BJ (cell line): ENCODE data around the gene DAB1. TPM values are rescaled to one million over a fixed set of nuclear protein-coding genes. Genes with fewer than 3 reads are reported as not detected.
"Not testable (repeated sequence)": the region's sequence is repeated elsewhere in the genome, so short reads cannot be mapped to it uniquely, and the experiment has no call there.

Source experiments
- CTCF ChIA-PET: fragments of 350-600 bp; formaldehyde crosslinking; extraction: SDS; loops from one replicate; lab custom pipeline; 2021; ENCODE audit warnings: antibody characterized with exemption, inconsistent platforms; lab: Yijun Ruan, JAX
- POLR2A ChIA-PET: fragments of 300-600 bp; sonication (Branson Sonifier 250); formaldehyde crosslinking; extraction: SDS; loops from one replicate; lab custom pipeline; 2021; ENCODE audit warnings: antibody characterized with exemption; lab: Charles Lee
- DNase-seq: peaks from one replicate; pipeline ENCODE4 v3.0.0-alpha.2; 2011; ENCODE audit warnings: low read depth
- H3K27me3 ChIP-seq: 2 replicates; pipeline ENCODE4 v1.6.0; 2011; ENCODE audit warnings: low read length; ENCODE audit not compliant: control insufficient read depth, insufficient read depth
- H3K36me3 ChIP-seq: 2 replicates; pipeline ENCODE4 v1.5.1; 2011; ENCODE audit warnings: low read length; ENCODE audit not compliant: control insufficient read depth, insufficient read depth
- H3K4me3 ChIP-seq: 2 replicates; pipeline ENCODE4 v1.5.1; 2011; ENCODE audit warnings: low read depth, mild to moderate bottlenecking, control low read depth, low read length
- polyA plus RNA-seq: library from polyadenylated mRNA; depleted of rRNA; stranded (reverse); fragments of >200 nt; gene quantifications from 2 replicates; pipeline ENCODE4 v1.2.3, GENCODE V29; 2011
- TF ChIP-seq, protein P1 (sequence below): IDR thresholded peaks from 2 replicates; pipeline ENCODE4 v1.5.1; 2011; ENCODE audit warnings: low read depth, mild to moderate bottlenecking, control low read depth, inconsistent platforms, low read length, moderate library complexity; ENCODE audit not compliant: insufficient read depth

DAB1 gene
- polyA plus RNA-seq, 1 experiment: 0.91 TPM

DNA sequence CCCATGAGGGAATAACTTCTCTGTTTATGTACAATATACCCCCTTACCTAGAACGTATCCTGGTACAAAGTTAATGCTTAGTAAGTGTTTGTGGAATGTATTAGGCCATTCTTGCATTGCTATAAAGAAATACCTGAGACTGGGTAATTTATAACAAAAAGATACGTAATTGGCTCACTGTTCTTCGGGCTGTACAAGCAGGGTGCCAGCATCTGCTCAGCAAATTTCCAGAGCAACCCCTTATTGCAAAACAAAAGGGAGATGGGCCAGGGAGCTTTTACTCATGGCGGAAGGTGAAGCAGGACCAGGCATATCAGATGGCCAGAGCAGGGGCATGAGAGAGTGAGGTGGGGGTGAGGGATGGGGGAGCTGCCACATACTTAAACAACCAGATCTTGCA is 334.6 kb downstream of the DAB1 start:
- POLR2A ChIA-PET: no interaction called here
- CTCF ChIA-PET: interaction anchor here (0.6 kb wide), 1 partner anchor 248 kb away, joined by 4 read pairs; no protein-coding TSS in a partner anchor
- no peaks in the 10 kb centered on the region for H3K36me3 ChIP-seq
- DNase-seq: no peak
- no peaks in the 10 kb centered on the region; the same call in 1 of the 2 replicates for H3K27me3 ChIP-seq
- TF ChIP-seq, protein P1, sequence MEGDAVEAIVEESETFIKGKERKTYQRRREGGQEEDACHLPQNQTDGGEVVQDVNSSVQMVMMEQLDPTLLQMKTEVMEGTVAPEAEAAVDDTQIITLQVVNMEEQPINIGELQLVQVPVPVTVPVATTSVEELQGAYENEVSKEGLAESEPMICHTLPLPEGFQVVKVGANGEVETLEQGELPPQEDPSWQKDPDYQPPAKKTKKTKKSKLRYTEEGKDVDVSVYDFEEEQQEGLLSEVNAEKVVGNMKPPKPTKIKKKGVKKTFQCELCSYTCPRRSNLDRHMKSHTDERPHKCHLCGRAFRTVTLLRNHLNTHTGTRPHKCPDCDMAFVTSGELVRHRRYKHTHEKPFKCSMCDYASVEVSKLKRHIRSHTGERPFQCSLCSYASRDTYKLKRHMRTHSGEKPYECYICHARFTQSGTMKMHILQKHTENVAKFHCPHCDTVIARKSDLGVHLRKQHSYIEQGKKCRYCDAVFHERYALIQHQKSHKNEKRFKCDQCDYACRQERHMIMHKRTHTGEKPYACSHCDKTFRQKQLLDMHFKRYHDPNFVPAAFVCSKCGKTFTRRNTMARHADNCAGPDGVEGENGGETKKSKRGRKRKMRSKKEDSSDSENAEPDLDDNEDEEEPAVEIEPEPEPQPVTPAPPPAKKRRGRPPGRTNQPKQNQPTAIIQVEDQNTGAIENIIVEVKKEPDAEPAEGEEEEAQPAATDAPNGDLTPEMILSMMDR: no peak
- no peak overlapping the region for H3K4me3 ChIP-seq

DNA sequence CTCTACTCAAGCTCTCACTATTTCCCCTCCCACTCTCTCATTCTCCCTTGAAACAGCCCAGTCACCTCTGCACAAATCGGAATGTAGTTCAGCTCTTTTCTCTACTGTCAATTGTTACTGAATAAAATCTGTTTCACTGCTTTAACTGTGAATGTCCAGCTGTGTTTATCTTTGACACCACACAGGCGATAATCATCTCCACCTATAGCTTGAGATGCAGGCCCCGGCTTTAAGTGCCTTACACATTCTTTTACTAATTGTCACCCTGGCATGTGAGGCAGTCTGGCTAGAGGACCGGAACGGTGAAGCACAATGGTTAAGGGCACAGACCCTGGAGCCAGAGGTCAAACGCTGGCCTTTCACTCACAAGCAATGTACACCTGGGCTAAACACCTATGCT is 335.2 kb downstream of the DAB1 start:
- no peak for DNase-seq
- H3K27me3 ChIP-seq: no peaks in the 10 kb centered on the region; the same call in 1 of the 2 replicates
- no peak overlapping the region for H3K4me3 ChIP-seq
- ChIA-PET CTCF (interaction anchor here (0.6 kb wide), 1 partner anchor 247 kb away, joined by 4 read pairs; no protein-coding TSS in a partner anchor), POLR2A (no interaction called here)
- H3K36me3 ChIP-seq: no peaks in the 10 kb centered on the region
- TF ChIP-seq, protein P1: no peak

DNA sequence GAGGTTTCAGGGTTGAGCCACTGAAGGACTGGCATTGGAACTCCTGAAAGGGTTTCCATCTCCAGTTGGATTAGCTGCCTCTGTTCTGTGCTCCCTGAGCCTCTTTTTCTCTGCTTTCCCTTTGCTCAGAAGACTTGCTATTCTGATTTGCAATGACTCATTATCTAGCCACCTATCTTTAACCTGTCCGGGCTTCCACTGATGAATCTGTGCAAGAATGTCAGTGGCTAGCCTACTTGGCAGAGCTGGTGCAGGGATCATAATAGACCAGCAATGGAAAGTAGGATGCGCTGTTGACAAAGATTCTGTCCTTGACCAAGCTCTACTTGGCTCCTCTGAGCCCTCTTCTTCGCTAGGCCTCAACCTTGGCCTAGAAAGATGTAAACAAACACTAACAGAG is 336.2 kb downstream of the DAB1 start:
- H3K4me3 ChIP-seq, POLR2A ChIA-PET, H3K27me3 ChIP-seq, H3K36me3 ChIP-seq, DNase-seq, CTCF ChIA-PET: not testable (repeated sequence)

DNA sequence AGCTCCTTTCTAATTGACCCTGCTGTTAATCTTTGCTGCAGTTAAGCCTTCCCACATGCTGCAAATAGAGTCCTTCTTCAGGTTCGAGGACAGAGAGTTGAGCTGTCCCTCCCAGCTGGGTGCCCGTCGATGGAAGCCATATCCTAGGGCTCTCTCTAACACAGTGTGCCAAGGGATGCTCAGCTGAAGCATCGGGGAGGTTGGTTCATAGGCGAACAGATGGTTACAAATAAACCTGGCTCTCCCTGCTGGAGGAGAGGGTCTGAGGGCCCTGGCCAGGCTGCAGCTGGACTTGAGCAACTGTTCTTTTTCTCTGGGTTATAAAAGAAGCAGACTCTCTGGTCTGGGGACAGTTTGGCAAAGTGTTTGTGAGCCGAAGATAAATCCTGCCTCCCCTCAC is 337.7 kb downstream of the DAB1 start:
- DNase-seq: no peak
- CTCF ChIA-PET: interaction anchor here (0.5 to 1.2 kb wide), 2 partner anchors 12 to 543 kb away, joined by 3 read pairs; no protein-coding TSS in a partner anchor
- H3K4me3 ChIP-seq: no peak overlapping the region
- no peaks in the 10 kb centered on the region for H3K36me3 ChIP-seq
- no peaks in the 10 kb centered on the region; the same call in 1 of the 2 replicates for H3K27me3 ChIP-seq
- TF ChIP-seq, protein P1: no peak
- POLR2A ChIA-PET: no interaction called here

DNA sequence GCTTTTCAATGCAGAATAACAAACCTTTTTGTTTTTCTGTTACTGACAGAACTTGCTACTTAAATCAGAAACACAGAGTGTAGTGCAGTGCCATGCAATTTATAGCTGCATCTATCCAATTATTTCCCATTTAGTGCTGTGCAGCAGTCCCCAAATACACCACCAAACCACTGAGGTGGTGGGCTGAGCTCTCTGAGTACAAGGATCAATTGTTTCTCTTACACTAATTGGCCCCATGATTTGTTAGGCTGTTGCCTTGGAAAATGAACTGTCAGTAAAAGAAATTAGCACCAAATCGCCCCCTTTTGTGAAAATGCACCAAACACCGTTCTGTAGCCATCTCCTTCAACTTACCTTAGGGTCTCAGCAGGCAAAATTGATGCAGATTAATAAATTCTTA is 339.2 kb downstream of the DAB1 start:
- no peaks in the 10 kb centered on the region; the same call in 1 of the 2 replicates for H3K27me3 ChIP-seq
- POLR2A ChIA-PET: no interaction called here
- CTCF ChIA-PET: interaction anchor here (0.6 to 0.8 kb wide), 2 partner anchors 10 to 1535 kb away, joined by 3 read pairs; no protein-coding TSS in a partner anchor
- TF ChIP-seq, protein P1: no peak
- H3K4me3 ChIP-seq: no peak overlapping the region
- H3K36me3 ChIP-seq: no peaks in the 10 kb centered on the region
- DNase-seq: no peak
